ENCODE measurements around the gene MS4A10.

MS4A10 gene

DNA sequence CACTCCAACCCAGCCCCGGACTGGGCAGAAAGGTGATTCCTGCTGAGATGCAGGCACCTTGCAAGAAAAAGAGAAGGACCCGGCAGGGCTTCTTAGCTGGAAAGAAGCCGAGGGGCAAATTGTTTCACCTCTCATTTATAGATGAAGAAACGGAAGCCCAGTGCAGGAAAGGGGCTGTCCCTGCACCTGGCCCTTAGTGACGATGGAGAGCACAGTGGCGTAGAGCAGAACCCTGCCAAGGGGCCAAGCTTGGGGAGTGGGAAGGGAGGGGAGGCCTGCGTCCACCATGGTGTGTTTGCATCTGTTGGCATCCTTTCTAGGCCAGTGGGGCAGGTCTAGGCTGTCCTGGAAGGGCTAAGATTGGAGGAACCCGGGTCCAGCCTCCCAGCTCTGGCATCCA lies 36.3 kb upstream of the MS4A10 start:
- Histone ChIP-seq H3K36me3 (ENCODE audit: insufficient read depth, low read length) (no peaks in the 10 kb centered on the region), H4K20me1 (ENCODE audit: insufficient read depth, low read length) (no peaks in the 10 kb centered on the region), H2AFZ (ENCODE audit: low read depth, low read length) (no peak overlapping the region), H3K9me3 (ENCODE audit: insufficient read depth, low read length, severe bottlenecking) (peaks cover 3% of the 10 kb centered on the region), H3K4me1 (ENCODE audit: insufficient read depth, low read length) (no peaks in the 10 kb centered on the region), H3K9ac (ENCODE audit: low read depth, low read length) (no peak overlapping the region), H3K79me2 (ENCODE audit: insufficient read depth, low read length) (no peaks in the 10 kb centered on the region), H3K4me2 (ENCODE audit: insufficient read depth, low read length) (no peak overlapping the region), H3K27me3 (ENCODE audit: insufficient read depth, low read length, poor library complexity) (no peaks in the 10 kb centered on the region), H3K4me3 (ENCODE audit: low read depth in 1 of 2, low read length in 2 of 2) (no peak overlapping the region), H3K27ac (ENCODE audit: low read length) (no peak overlapping the region)
- TF ChIP-seq EZH2 (IDR thresholded peaks at IDR 0.05; ENCODE audit: borderline replicate concordance, low read depth, low read length, severe bottlenecking): no peak
- no peak for TF ChIP-seq CTCF (IDR thresholded peaks at IDR 0.05; ENCODE audit: borderline replicate concordance, extremely low read depth, low read length, poor library complexity, severe bottlenecking)
- no peak for ATAC-seq (ENCODE audit: insufficient read depth, low read depth)
- no peak for DNase-seq

DNA sequence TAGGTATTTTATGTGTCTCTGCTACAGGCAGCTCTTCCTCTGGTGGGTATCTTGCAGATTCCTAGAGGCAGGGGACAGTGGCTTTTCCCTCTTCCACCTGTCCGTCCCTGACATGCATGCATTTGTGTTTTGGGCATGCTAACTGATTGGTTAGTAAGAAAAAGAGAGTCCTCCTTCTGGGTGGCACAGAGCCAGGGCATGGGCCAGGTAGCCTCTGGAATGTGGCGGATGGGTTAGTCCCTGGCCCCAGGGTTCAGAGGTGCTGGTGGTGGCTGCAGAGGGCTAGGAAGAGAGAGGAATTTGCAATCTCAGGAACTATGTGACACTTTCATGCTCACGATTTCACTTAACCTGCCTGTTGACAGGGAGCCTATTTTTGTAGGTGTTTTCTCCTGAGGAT lies 34.2 kb upstream of the MS4A10 start:
- no peak for DNase-seq
- no peak overlapping the region for H2AFZ ChIP-seq (ENCODE audit: low read depth, low read length)
- no peaks in the 10 kb centered on the region for H3K36me3 ChIP-seq (ENCODE audit: insufficient read depth, low read length)
- no peaks in the 10 kb centered on the region for H4K20me1 ChIP-seq (ENCODE audit: insufficient read depth, low read length)
- H3K4me3 ChIP-seq (ENCODE audit: low read depth in 1 of 2, low read length in 2 of 2): no peak overlapping the region
- H3K27me3 ChIP-seq (ENCODE audit: insufficient read depth, low read length, poor library complexity): no peaks in the 10 kb centered on the region
- no peaks in the 10 kb centered on the region for H3K4me1 ChIP-seq (ENCODE audit: insufficient read depth, low read length)
- no peak for ATAC-seq (ENCODE audit: insufficient read depth, low read depth)
- H3K27ac ChIP-seq (ENCODE audit: low read length): no peak overlapping the region
- H3K4me2 ChIP-seq (ENCODE audit: insufficient read depth, low read length): no peak overlapping the region
- H3K79me2 ChIP-seq (ENCODE audit: insufficient read depth, low read length): no peaks in the 10 kb centered on the region
- H3K9ac ChIP-seq (ENCODE audit: low read depth, low read length): no peak overlapping the region
- H3K9me3 ChIP-seq (ENCODE audit: insufficient read depth, low read length, severe bottlenecking): no peaks in the 10 kb centered on the region
- TF ChIP-seq EZH2 (IDR thresholded peaks at IDR 0.05; ENCODE audit: borderline replicate concordance, low read depth, low read length, severe bottlenecking) (no peak), CTCF (IDR thresholded peaks at IDR 0.05; ENCODE audit: borderline replicate concordance, extremely low read depth, low read length, poor library complexity, severe bottlenecking) (no peak)

DNA sequence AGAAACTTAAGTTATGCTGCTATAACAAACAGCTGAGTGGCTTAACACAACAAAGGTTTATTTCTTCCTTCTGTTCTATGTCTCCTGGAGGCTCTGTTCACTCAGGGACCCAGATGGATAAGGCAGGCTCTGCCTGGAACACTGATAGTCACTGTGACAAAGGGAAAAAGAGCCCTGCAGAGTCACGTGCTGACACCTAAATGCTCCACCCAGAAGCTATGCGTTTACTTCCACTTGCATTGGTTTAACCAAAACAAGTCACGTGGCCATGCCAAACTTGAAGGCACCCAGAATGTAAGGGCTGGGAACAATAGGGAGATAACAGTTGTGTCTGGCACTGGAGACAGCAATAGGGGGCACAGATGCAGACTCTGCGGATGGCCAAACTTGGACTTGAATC lies 31.8 kb upstream of the MS4A10 start:
- Histone ChIP-seq H3K4me3 (ENCODE audit: low read depth in 1 of 2, low read length in 2 of 2) (no peak overlapping the region), H3K4me1 (ENCODE audit: insufficient read depth, low read length) (peaks cover 5% of the 10 kb centered on the region), H4K20me1 (ENCODE audit: insufficient read depth, low read length) (no peaks in the 10 kb centered on the region), H3K27ac (ENCODE audit: low read length) (no peak overlapping the region), H2AFZ (ENCODE audit: low read depth, low read length) (no peak overlapping the region), H3K9ac (ENCODE audit: low read depth, low read length) (no peak overlapping the region), H3K79me2 (ENCODE audit: insufficient read depth, low read length) (no peaks in the 10 kb centered on the region), H3K36me3 (ENCODE audit: insufficient read depth, low read length) (no peaks in the 10 kb centered on the region), H3K4me2 (ENCODE audit: insufficient read depth, low read length) (no peak overlapping the region), H3K9me3 (ENCODE audit: insufficient read depth, low read length, severe bottlenecking) (no peaks in the 10 kb centered on the region), H3K27me3 (ENCODE audit: insufficient read depth, low read length, poor library complexity) (no peaks in the 10 kb centered on the region)
- no peak for ATAC-seq (ENCODE audit: insufficient read depth, low read depth)
- TF ChIP-seq EZH2 (IDR thresholded peaks at IDR 0.05; ENCODE audit: borderline replicate concordance, low read depth, low read length, severe bottlenecking) (no peak), CTCF (IDR thresholded peaks at IDR 0.05; ENCODE audit: borderline replicate concordance, extremely low read depth, low read length, poor library complexity, severe bottlenecking) (no peak)
- DNase-seq: no peak

DNA sequence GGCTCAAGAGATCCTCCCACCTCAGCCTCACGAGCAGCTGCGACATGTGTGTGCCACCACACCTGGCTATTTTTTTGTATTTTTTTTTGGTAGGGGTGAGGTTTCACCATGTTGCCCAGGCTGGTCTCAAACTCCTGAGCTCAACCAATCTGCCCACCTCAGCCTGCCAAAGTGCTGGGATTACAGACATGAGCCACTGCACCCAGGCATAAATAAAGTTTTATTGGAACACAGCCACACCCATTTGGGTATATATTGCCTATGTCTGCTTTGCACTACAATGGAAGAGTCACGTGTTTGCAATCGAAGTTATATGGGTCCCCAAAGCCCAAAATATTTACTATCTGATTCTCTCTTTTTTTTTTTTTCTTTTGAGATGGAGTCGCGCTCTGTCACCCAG lies 30.2 kb upstream of the MS4A10 start:
- ATAC-seq (ENCODE audit: insufficient read depth, low read depth): no peak
- no peak for TF ChIP-seq EZH2 (IDR thresholded peaks at IDR 0.05; ENCODE audit: borderline replicate concordance, low read depth, low read length, severe bottlenecking)
- no peak for TF ChIP-seq CTCF (IDR thresholded peaks at IDR 0.05; ENCODE audit: borderline replicate concordance, extremely low read depth, low read length, poor library complexity, severe bottlenecking)
- no peak overlapping the region for H2AFZ ChIP-seq (ENCODE audit: low read depth, low read length)

More for the DNA sequence above, 30.2 kb upstream of the MS4A10 start:
- no peak overlapping the region for H3K4me3 ChIP-seq (ENCODE audit: low read depth in 1 of 2, low read length in 2 of 2)
- no peaks in the 10 kb centered on the region for H3K36me3 ChIP-seq (ENCODE audit: insufficient read depth, low read length)
- peaks cover 5% of the 10 kb centered on the region for H3K4me1 ChIP-seq (ENCODE audit: insufficient read depth, low read length)
- no peaks in the 10 kb centered on the region for H3K27me3 ChIP-seq (ENCODE audit: insufficient read depth, low read length, poor library complexity)
- no peak for DNase-seq
- H3K27ac ChIP-seq (ENCODE audit: low read length): no peak overlapping the region
- H4K20me1 ChIP-seq (ENCODE audit: insufficient read depth, low read length): no peaks in the 10 kb centered on the region
- H3K9me3 ChIP-seq (ENCODE audit: insufficient read depth, low read length, severe bottlenecking): no peaks in the 10 kb centered on the region
- H3K79me2 ChIP-seq (ENCODE audit: insufficient read depth, low read length): no peaks in the 10 kb centered on the region
- no peak overlapping the region for H3K4me2 ChIP-seq (ENCODE audit: insufficient read depth, low read length)
- H3K9ac ChIP-seq (ENCODE audit: low read depth, low read length): no peak overlapping the region

Measured in DND-41 (cell line).